Astrocyte of the spinal cord (primary cell): ENCODE measurements around the gene CTXN1.
A peak's percentile ranks its signal among the peaks of the same experiment; 100 is the strongest.

Experiments
- DNase-seq: peaks from one replicate; pipeline ENCODE4 v3.0.0; 2011; ENCODE audit warnings: low read depth, low spot score
- H3K4me3 ChIP-seq: 2 replicates; pipeline ENCODE4 v1.5.1; 2011; ENCODE audit warnings: low read depth, mild to moderate bottlenecking, low read length, moderate library complexity
- in situ Hi-C: cut with HindIII; loops from 2 replicates; pipeline ENCODE4 v1.10.0; 2017; ENCODE audit warnings: low sequenced_read_pairs
- TF ChIP-seq, protein P1 (sequence below): IDR thresholded peaks from 2 replicates; pipeline ENCODE4 v1.5.1; 2012; ENCODE audit warnings: low read depth, mild to moderate bottlenecking, low read length, inconsistent platforms

The CTXN1 gene

DNA sequence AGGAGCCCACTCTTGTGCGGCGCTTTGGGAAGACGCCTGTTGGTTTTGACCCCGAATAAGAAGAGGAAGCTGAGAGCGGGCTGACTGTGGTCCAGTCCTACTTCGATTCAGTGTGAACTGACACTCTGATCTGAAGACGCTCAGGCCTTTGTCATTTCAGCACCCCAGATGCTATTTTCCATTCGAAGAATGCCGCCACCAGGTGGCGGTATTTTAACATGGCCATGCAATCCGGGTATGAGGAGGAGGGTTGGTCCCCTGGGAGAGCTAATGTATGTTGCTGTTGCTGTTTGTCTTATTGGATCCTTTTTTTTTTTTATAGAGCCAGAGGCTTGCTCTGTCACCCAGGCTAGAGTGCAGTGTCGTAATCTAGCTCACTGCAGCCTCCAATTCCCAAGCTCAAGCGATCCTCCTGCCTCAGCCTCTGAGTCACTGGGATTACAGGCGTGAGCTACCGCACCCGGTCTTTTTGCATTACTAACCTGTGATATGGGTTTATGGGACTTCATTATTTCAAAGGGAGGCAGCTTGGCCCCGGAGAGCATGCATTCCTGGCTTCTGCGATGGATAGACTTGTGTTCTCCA is 18.3 kb upstream of the CTXN1 start:
- TF ChIP-seq, protein P1, sequence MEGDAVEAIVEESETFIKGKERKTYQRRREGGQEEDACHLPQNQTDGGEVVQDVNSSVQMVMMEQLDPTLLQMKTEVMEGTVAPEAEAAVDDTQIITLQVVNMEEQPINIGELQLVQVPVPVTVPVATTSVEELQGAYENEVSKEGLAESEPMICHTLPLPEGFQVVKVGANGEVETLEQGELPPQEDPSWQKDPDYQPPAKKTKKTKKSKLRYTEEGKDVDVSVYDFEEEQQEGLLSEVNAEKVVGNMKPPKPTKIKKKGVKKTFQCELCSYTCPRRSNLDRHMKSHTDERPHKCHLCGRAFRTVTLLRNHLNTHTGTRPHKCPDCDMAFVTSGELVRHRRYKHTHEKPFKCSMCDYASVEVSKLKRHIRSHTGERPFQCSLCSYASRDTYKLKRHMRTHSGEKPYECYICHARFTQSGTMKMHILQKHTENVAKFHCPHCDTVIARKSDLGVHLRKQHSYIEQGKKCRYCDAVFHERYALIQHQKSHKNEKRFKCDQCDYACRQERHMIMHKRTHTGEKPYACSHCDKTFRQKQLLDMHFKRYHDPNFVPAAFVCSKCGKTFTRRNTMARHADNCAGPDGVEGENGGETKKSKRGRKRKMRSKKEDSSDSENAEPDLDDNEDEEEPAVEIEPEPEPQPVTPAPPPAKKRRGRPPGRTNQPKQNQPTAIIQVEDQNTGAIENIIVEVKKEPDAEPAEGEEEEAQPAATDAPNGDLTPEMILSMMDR, result peak; percentile 78
- in situ Hi-C loops, result no loop called here
- peak; percentile 91 for DNase-seq
- H3K4me3 ChIP-seq, result peak overlapping the region; percentile 68

DNA sequence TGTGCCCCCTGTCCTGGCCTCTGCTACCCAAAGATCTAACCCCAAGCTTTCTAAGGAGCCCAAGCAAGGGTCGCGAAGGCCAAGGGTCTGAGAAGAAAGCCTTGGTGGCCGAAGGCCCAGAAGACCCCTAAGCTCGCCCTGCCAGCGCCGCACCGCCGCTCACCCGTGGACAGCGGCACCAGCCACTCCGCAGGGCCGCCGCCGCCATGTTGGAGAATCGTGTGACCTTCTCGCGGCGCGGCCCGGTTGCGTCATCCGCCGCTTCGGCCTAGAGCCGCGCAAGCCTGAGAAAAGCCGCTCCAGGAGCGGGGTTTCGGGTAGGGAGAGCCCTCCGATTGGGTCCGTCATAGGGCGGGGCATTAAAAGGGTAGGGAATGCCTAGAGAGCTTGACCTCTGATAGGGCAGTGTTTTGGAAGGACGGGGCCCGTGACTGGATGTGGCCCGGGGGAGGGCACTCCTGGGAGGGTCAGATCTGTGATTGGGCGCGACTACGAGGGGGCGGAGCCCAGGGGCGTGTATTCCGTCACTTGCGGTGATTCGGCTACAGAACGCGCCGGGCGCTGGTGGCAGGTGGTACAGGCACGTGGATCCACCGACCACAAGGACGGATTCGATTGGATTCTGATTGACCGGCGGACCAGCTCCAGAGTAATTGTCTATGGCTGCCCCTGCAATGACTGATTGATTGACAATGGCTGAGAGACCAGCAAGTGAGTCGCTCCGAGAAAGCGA is 17.7 kb upstream of the CTXN1 start, which contains the start of gene TIMM44:
TIMM44 (minus strand) TSS at position 223 of the 733 bp plus-strand sequence; CDS start at position 208, 15 bp downstream.
- peak; percentile 99 for DNase-seq
- TF ChIP-seq, protein P1, result no peak
- peak within 1 kb of the TSS; percentile 68 for H3K4me3 ChIP-seq
- in situ Hi-C loops, result no loop called here

DNA sequence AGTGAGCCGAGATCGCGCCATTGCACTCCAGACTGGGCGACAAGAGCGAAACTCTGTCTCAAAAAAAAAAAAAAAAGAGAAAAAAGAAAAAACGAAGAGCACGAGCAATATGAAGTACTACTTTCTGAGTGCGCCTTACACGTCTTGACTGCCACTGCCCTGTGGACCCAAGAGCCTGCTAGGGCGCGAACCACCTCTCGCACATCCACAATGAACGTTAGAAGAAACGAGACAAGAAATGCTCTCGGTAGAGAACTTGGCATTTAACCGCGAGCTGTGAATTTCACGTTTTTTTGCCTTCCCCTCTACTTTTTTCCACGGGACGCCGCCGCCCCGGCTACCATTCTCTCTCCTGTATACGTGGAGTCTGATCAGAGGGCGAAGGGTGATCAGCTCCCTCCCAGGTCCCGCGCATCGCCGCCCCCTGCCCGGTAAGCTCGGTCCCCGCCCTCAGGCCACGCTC is 17.1 kb upstream of the CTXN1 start:
- peak; percentile 5 for DNase-seq
- H3K4me3 ChIP-seq, result peak overlapping the region; percentile 68
- in situ Hi-C loops, result no loop called here
- TF ChIP-seq, protein P1, result no peak

DNA sequence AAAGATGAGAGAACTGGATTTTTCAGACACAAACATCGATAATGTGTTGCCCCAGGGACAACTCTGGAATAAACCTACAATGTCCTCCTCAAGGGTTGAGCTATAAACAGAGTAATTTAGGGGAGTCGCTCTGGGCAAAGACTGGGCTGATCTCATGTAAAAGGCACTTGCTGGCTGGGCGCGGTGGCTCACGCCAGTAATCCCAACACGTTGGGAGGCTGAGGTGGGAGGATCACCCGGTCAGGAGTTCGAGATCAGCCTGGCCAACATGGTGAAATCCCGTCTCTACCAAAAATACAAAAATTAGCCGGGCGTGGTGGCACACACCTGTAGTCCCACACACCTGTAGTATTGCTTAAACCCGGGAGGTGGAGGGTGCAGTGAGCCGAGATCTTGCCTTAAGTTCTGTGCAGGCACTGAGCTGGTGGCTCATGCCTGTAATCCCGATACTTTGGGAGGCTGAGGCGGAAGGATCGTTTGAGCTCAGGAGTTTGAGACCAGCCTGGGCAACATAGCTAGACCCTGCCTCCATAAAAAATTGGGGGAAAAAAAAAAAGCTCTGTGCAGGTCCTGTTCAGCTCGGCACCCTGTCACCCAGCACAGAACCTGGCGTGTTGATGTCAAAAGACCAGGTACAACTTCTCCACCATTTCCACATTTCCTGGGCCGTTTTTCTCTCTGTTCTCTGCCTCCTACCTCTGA is 16.1 kb upstream of the CTXN1 start:
- no peak for DNase-seq
- in situ Hi-C loops, result no loop called here
- H3K4me3 ChIP-seq, result no peak overlapping the region
- TF ChIP-seq, protein P1, result no peak

DNA sequence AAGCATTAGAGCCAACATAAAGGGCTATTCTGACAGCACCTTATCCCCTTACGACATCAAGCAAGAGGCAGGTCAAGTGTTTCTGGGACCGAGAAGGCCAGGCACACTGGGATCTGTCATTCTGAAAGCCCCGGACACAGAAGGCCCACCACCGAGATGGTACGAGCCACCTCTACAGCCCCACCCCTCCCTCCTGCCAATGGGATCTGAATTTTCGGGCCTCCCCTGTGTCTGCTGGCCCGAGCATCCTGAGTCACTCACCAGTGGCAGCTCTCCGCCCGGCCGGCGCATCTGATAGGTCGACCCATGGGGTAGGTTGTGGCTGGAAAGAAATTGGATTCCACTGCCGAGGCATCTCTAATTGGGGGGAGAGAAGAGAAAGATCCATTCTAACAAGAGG is 14.9 kb upstream of the CTXN1 start:
- H3K4me3 ChIP-seq, result no peak overlapping the region
- in situ Hi-C loops, result no loop called here
- TF ChIP-seq, protein P1, result no peak
- DNase-seq, result no peak

DNA sequence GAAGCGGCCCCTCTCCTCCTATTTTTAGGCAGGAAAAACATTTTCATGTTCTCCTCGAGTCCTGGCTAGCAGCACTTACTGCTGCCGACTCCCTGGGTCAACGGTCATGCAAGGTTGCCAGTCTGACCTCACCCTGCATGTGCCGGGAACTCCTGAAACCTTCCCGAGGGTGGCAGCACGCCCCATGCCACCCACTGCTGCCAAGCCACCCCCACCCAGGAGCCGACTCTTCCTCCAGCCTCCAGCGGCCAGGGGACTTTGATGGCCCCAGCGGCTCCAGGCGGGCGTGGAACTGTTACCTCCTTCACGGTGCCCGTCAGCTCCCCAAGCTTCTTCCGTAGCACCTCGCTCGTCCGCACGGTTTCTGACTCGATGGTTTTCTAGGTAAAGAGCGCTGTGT is 8.8 kb upstream of the CTXN1 start:
- TF ChIP-seq, protein P1, result no peak
- in situ Hi-C loops, result no loop called here
- H3K4me3 ChIP-seq, result no peak overlapping the region
- DNase-seq, result no peak
